IMR-90 (cell line): Measurements from ENCODE around the gene MYEOV.

Experiments used
- BHLHE40 ChIP-seq: fragments of 150-350 bp; IDR thresholded peaks from 2 replicates; pipeline ENCODE4 v1.6.1; 2016; ENCODE audit warnings: mild to moderate bottlenecking, low read depth, low read length
- CEBPB ChIP-seq: IDR thresholded peaks from 2 replicates; pipeline ENCODE4 v1.6.1; 2012; ENCODE audit warnings: low read depth, low read length, improper control_type of control experiment
- CHD1 ChIP-seq: IDR thresholded peaks from 2 replicates; pipeline ENCODE4 v1.6.1; 2012; ENCODE audit warnings: low read depth, low read length, improper control_type of control experiment
- CTCF ChIP-seq: conservative IDR thresholded peaks from 2 replicates; pipeline ENCODE4 v1.5.1; 2012; ENCODE audit warnings: mild to moderate bottlenecking, low read depth, low read length, improper control_type of control experiment
- ELK1 ChIP-seq: fragments of 150-350 bp; IDR thresholded peaks from 2 replicates; pipeline ENCODE4 v1.6.1; 2016; ENCODE audit warnings: low read depth, mild to moderate bottlenecking, low read length, moderate library complexity, borderline replicate concordance
- MAFK ChIP-seq: IDR thresholded peaks from 2 replicates; pipeline ENCODE4 v1.6.1; 2012; ENCODE audit warnings: low read depth, low read length, improper control_type of control experiment
- MAZ ChIP-seq: IDR thresholded peaks from 2 replicates; pipeline ENCODE4 v1.6.1; 2012; ENCODE audit warnings: low read depth, mild to moderate bottlenecking, low read length, improper control_type of control experiment, moderate library complexity, borderline replicate concordance
- MXI1 ChIP-seq: IDR thresholded peaks from 2 replicates; pipeline ENCODE4 v1.6.1; 2012; ENCODE audit warnings: low read depth, mild to moderate bottlenecking, low read length, moderate library complexity, borderline replicate concordance
- POLR2A ChIP-seq: IDR thresholded peaks from 2 replicates; pipeline ENCODE4 v1.6.1; 2012; ENCODE audit warnings: mild to moderate bottlenecking, low read depth, low read length
- RCOR1 ChIP-seq: IDR thresholded peaks from 2 replicates; pipeline ENCODE4 v1.6.1; 2012; ENCODE audit warnings: mild to moderate bottlenecking, low read length, improper control_type of control experiment; ENCODE audit not compliant: insufficient replicate concordance
- RFX5 ChIP-seq: IDR thresholded peaks from 2 replicates; pipeline ENCODE4 v1.8.0; 2012; ENCODE audit warnings: low read depth, mild to moderate bottlenecking, low read length, moderate library complexity
- SMC3 ChIP-seq: fragments of 150-350 bp; IDR thresholded peaks from 2 replicates; pipeline ENCODE4 v1.6.1; 2016; ENCODE audit warnings: low read depth, mild to moderate bottlenecking, antibody characterized with exemption, low read length, moderate library complexity
- USF2 ChIP-seq: fragments of 150-350 bp; IDR thresholded peaks from 2 replicates; pipeline ENCODE4 v1.6.1; 2017; ENCODE audit warnings: mild to moderate bottlenecking, antibody characterized with exemption, low read length, low read depth

- no peak for TF ChIP-seq CTCF
- no peak for TF ChIP-seq POLR2A
- TF ChIP-seq SMC3: no peak
- no peak for TF ChIP-seq CEBPB
- TF ChIP-seq BHLHE40: no peak
- no peak for TF ChIP-seq CHD1
- no peak for TF ChIP-seq USF2
- TF ChIP-seq MXI1: no peak
- no peak for TF ChIP-seq RCOR1
- TF ChIP-seq RFX5: no peak
- TF ChIP-seq MAFK: no peak
- TF ChIP-seq MAZ: no peak
- no peak for TF ChIP-seq ELK1
These were observed 2.4 kb upstream of the MYEOV start for GRCh38 chr11:69291459-69292110.
